Skeletal muscle cell (primary cell): Measurements from ENCODE around the gene ATP13A3.
"Not testable (repeated sequence)": the region's sequence is repeated elsewhere in the genome, so short reads cannot be mapped to it uniquely, and the experiment has no call there.

Experiments used
- DNase-seq: peaks from one replicate; pipeline ENCODE4 v3.0.0-alpha.2; 2010; ENCODE audit warnings: low read depth
- H3K4me3 ChIP-seq: 2 replicates; pipeline ENCODE4 v1.5.1; 2011; ENCODE audit warnings: low read depth, mild to moderate bottlenecking, control low read depth, low read length, moderate library complexity

Gene ATP13A3

DNA sequence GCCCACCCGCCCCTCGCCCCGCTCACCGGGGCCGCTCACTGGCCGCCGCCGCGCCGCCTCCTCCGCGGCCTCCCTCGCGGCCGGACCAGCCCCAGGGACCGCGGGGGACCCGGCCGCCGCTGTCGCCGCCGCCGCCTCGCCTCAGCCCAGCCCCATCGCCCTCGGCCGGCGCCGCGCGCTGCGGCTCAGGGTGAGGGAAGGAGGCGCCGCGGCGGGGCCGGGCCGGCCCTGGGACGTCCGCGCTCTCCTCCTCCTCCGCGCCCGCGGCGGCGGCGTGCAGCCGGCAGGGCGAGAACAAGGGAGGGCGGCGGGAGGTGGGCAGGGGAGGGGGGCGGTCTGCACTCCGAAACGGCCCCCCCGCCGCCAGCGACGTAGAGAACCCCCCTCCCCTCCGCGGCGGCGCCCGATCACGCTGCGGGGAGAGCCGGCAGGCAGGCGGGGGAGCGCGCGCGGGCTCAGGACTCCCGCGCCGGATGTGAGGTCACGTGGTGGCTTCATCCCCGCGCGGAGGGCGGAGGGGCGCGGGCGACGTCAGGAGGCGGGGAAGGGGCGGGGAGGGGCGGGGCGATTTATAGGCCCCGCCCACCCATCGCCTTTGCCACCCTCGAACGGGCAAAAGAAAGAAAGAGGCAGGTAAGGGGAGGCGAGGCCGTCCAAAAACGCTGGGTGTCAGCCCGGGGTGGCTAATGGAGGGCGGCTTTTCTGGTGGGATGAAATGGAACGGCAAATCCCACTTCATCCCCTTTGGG, at the start of gene ATP13A3:
Gene ATP13A3, minus strand, starts transcription at position 463 of the 749 bp plus-strand sequence. CDS start 24,812 bp downstream, outside the sequence.
- H3K4me3 ChIP-seq: peak within 1 kb of the TSS; percentile 76
- DNase-seq: peak; percentile 64

DNA sequence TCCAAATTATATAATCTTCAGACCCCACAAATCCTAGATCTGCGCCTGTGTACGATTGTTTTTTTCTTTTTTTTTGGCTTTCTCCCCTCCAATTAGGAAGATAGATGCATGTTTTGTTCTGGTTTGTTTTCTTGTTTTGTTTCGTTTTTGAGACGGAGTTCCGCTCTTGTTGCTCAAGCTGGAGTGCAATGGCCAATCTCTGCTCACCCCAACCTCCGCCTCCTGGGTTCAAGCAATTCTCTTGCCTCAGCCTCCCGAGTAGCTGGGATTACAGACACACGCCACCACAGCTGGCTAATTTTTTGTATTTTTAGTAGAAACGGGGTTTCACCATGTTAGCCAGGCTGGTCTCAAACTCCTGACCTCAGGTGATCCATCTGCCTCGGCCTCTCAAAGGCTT, 48.4 kb upstream of the ATP13A3 start:
- H3K4me3 ChIP-seq, DNase-seq: not testable (repeated sequence)

DNA sequence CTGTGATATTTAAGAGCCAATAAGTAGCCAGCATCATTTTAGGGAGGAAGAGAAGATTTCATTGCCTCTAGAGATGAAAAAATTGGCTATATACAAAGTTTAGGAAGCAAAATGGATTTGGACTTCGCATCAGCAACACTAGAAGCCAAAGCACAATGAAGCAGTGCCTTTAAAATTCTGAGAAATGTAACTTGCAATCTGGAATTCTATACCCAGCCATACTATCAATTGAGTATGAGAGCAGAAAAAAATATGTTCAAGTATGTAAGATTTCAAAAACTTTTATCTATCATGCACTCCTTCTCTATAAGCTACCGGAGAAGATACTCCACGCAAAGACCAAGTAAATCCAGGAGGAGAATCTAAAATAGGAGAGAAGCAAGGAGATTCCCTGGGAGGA, 47.4 kb upstream of the ATP13A3 start:
- no peak overlapping the region for H3K4me3 ChIP-seq
- DNase-seq: no peak

DNA sequence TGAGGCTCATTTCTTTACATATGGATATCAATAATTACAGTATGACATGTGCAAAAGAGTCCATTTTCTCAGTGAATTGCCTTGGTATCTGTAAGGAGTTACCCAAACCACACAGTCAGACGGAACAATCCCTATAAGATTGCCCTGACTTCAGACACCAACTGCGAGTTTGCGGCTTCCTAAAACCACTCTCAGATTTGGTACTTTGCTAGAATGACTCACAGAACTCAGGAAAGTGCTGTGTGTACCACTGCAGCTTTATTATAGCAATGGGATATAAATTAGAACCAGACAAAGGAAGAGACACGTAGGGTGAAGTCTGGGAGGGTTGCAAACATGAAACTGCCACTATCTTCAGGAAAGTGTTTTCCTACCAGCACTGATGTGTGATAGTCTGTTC, 45.8 kb upstream of the ATP13A3 start:
- no peak for DNase-seq
- H3K4me3 ChIP-seq: no peak overlapping the region

DNA sequence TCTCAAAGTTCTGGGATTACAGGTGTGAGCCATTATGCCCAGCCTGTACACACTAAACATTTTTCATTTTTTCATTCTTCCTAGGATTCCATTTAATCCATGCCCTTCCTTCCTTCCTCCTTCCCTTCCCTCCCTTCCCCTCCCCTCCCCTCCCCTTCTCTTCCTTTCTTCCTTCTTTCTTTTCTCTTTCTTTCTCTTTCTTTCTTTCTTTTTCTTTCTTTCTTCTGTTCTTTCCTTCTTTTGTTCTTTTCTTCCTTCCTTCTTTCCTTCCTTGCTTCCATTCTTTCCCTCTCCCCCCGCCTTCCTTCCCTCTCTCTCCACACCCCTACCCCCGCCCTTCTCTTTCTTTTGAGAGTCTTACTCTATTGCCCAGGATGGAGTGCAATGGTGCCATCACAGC, 40.9 kb upstream of the ATP13A3 start:
- no peak for DNase-seq
- no peak overlapping the region for H3K4me3 ChIP-seq

DNA sequence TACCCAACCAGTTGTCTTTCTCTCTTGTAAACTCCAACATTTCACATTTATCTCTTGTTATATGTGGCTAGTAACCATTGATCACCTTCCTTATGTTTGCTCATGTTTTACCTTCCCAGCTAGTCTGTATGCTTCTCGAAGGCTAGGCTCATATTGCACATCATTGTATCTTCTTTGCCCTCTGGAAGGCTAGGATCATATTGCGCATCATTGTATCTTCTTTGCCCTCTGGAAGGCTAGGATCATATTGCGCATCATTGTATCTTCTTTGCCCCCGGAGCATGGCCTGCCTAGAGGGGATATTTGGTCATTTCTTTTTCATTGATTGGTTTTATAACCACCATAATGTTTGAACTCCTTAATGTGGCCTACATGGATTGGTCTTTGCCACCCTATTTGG, 39.4 kb upstream of the ATP13A3 start:
- no peak overlapping the region for H3K4me3 ChIP-seq
- DNase-seq: no peak

DNA sequence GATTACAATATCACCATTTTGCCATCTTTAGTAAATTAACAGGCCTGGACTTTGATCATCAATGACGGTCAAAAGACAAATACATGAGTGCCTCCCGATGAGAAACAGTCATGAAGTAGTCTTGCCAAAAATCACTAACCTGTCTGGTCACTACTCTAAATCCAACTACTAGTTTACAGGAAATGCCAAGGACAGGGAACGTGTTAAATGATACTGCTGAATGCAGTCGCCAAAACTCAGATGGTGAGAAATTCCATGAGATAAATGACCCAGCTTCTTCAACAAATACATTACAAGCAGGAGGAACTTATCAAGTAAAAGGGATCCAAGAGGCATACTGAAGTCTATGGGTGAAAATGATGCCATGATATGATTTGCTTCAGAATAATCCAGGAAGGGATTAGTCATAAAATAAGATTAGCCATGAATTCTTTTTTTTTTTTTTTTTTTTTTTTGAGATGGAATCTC, 35.8 kb upstream of the ATP13A3 start:
- H3K4me3 ChIP-seq: no peak overlapping the region
- DNase-seq: peak; percentile 29

DNA sequence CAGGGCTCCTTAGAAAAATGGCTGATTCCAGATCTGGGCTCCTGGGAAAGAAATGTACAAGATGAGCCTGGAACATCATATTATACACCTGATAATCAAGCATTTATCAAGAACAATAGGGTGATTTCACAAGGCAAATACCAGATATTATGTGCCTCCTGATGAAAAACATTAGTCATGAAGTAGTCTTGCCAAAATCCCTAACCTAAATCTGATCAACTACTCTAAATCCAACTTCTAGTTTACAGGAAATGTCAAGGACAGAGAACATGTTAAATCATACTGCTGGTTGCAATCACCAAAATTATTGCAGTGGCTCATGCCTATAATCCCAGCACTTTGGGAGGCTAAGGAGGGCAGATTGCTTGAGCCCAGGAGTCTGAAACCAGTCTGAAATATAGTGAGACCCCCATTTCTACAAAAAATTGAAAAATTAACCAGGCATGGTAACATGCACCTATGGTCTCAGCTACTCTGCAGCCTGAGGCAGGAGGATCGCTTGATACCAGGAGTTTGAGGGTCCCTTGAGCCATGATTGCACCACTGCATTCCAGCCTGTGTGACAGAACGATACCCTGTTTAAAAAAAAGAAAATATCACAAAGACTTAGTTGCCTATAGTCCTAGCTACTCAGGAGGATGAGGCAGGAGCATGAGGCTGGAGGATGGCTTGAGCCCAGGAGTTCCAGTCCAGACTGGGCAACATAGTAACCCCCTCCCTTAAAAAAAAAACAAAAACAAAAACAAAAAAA, 34.9 kb upstream of the ATP13A3 start:
- DNase-seq: peak; percentile 81

DNA sequence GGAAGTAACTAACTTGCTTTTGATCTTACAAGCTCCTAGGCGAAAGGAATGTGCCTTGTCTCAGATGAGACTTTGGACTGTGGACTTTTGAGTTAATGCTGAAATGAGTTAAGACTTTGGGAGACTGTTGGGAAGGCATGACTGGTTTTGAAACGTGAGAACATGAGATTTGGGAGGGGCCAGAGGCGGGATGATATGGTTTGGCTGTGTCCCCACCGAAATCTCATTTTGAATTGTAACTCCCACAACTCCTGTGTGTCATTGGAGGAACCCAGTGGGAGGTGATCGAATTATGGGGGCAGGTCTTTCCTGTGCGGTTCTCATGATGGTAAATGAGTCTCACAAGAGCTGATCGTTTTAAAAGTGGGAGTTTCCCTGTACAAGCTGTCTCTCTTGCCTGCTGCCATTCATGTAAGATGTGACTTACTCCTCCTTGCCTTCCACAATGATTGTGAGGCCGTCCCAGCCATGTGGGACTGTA, 33.9 kb upstream of the ATP13A3 start:
- H3K4me3 ChIP-seq, DNase-seq: not testable (repeated sequence)

More for the DNA sequence above, 34.9 kb upstream of the ATP13A3 start:
- H3K4me3 ChIP-seq: no peak overlapping the region

DNA sequence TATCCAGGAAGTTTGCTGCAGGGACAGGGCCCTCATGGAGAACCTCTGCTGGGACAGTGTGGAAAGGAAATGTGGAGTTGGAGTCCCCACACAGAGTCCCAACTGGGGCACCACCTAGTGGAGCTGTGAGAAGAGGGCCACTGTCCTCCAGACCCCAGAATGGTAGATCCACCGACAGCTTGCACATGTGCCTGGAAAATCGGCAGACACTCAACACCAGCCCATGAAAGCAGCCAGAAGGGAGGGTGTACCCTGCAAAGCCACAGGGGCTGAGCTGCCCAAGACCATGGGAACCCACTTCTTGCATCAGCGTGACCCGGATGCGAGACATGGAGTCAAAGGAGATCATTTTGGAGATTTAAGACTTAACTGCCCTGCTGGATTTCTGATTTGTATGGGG, 33.4 kb upstream of the ATP13A3 start:
- H3K4me3 ChIP-seq, DNase-seq: not testable (repeated sequence)

DNA sequence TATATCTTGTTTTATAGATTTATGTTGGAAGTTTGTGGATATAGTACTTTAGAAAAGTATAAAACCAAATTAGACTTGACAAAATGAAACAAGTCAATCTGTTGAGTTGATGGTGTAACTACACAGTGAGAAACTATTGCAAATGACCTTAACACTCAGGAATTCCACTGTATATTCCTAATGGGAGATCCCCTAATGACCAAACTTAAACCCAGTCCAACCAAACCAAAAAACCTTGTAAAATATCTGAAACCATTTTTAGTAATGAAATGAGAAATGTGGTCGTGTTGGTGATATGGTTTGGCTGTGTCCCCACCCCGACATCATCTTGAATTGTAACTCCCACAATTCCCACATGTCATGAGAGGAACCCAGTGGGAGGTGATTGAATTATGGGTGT, 31.9 kb upstream of the ATP13A3 start:
- no peak overlapping the region for H3K4me3 ChIP-seq
- DNase-seq: no peak

DNA sequence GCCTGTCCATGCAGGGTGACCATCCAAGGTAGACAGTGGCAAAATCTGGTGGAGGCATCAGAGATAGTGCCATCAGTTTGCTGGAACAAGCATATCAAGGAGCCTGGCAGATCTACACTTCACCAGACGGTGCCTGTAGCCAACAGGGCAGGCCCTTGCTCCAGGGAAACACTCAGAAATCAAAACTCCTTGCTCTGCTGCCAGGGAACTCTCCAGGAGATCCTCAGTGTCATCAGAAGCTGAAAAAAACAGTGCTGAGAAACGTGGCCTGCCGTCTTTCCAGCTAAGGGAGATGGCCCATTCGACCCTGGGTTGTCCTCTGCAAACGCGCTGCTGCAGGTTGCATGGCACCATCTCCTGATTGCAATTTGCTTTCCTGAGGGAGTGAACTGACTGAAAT, 30.5 kb upstream of the ATP13A3 start:
- H3K4me3 ChIP-seq: no peak overlapping the region
- no peak for DNase-seq

DNA sequence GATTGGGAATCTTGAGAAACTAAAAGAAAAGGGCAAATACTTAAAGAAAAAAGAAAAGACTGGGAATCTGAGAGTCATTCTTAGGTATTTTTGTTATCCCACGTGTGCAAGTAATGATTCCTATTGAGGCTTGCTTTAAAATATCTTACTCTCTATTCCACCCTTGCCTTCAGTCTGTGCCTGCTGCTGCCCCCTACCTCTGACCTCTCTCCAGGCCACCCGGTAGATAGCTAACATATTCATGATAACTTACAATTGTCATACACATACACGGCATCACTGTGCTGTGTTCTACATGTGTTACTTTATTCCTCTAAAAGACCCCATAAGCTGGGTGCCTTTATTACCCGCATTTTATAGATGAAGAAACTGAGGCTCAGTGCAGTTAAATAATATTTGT, 27.8 kb upstream of the ATP13A3 start:
- no peak overlapping the region for H3K4me3 ChIP-seq
- DNase-seq: no peak

DNA sequence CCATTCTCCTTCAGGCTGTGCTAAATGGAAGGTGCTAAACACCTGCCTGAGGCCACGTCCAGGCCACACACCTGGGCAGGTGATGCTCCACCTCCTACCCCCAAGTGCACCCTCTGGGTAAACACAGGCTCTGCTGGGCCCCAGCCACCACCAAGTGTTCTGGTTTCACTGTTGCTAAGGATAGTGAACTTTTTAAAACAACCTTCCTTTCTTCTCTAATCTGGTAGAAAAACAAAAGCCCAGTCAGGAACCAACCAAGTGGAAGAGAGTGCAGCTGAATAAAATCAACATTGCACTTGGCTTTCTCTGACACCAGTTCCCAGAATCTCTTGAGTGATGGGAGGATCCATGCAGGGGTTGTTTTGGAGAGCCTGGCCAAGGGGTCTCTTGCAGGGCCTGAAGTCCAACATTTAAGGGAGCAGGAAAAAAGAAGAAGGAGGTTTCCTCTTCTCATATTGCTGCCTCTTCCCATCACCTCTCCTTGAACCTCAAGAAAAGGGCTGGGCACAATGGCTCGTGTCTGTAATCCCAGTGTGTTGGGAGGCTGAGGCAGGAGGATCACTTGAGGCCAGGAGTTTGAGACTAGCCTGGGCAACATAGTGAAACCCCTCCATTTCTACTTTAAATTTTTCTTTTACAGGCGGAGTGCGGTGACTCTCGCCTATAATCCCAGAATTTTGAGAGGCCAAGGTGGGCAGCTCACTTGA, 26.2 kb upstream of the ATP13A3 start:
- H3K4me3 ChIP-seq: no peak overlapping the region
- no peak for DNase-seq

DNA sequence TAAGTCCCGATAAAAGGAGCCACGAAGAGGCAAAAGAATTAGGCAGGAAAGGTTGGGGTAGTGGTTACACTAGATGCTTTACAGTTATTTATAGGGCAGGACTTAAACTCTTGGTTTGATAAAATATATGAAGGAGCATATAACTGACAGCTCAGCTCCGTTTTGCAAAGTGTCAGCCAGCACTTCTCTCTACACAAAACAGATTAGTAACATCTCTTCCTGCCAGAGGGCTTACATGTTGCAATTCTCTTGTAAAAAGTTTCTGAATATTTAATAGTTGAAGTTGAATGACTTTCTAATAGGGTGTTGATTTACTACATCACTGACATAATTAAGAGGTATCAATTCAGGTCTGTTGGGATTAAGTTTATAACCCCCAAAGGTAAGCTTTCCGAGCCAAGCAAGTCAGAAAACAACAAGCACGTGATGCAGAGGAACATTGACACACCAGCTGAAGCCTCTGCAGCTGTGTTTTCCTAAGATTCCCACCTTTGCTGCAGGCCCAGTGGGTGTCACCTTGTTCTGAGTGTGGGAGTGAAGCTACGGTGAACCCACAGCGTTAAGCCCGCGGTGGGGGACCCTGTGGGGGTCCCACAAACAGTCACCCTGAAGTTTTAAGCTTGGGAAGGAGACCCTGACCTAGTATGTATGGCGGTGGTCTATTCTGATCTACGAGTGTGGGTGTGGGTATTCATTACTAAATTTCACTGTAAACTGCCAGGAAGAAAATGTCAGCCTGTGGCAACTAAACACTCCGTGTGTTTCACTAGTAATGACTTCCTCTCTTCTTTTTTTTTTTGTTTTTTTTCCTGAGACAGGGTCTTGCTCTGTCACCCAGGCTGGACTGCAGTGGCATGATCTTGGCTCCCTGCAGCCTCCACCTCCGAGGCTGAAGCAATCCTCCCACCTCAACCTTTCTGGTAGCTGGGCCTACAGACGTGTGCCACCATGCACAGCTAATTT, 22.0 kb upstream of the ATP13A3 start:
- no peak for DNase-seq

DNA sequence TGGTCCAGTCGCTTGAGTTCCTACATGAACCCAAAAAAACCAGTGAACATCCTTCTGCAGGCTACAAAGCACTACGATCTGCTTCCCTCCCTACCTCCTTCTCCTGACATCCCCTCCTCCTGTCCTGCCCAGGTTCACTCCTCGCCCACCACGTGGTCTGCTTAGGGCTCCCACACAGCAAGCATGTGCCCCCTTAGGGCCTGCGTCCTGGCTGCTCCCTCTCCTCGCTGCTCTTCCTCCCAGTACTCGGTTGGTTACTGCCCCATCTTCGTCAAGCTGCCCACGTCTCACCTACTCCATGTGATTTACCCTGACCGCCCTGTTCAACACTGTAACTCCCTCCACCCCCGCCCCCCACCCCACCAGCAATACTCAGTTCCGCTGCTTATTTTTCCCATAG, 20.8 kb upstream of the ATP13A3 start:
- no peak for DNase-seq
- H3K4me3 ChIP-seq: no peak overlapping the region

More for the DNA sequence above, 22.0 kb upstream of the ATP13A3 start:
- no peak overlapping the region for H3K4me3 ChIP-seq

DNA sequence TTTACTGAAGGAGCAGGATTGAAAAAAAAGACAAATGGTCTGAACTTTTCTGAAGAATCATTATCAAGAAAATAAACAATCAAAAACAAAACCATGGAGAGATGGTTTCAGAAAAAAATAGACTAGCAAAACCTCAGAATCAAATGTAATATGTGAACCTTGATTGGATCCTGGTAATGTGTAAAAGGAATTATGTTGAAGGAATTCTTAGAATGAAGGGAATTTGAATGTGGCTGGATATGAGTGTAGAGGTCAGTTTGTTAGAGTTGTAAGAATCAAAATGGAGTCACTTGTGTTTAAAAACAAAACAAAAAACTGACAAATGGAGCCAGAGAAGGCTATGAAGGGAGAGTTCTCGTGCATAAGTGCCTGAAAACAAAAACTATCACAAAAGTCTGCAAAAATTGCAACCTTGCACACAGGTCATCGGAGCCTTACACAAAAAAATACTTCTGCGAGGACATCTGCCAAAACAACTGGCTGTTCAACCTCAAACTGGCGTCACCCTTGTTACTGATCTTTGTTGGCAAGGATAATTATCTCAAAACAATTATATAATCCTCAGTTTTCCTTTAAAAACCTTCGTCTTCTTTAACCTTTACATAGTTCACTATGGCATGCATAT, 19.1 kb upstream of the ATP13A3 start:
- no peak for DNase-seq
- H3K4me3 ChIP-seq: no peak overlapping the region

DNA sequence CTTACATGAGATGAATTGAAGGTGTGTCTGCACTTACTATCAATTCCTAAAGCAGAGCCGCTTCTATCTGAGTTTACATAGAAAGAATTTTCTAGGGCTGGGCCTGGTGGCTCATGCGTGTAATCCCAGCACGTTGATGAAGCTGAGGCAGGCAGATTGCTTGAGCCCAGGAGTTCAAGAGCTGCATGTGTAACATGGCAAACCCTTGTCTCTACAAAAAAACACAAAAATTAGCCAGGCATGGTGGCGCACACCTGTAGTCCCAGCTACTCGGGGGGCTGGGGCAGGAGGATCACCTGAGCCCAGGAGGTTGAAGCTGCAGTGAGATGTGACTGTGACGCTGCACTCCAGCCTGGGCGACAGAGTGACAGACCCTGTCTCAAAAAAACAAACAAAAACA, 18.1 kb upstream of the ATP13A3 start:
- DNase-seq: no peak
- no peak overlapping the region for H3K4me3 ChIP-seq

DNA sequence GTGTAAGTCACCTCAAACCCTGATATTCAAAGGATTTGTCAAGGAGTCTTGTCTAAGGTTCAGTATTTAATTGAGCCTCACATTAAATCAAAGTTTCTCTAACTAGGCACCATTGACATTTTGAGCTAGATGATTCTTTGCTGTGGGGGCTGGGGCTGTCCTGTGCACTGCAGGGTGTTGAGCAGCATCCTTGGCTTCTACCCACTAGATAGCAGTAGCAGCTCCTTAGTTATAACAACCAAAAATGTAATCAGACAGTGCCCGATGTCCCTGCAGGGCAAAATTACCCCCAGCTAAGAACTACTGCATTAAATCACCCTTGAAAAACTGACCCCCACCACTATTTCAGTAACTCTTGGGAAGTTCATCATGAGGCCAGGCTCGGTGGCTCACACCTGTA, 17.3 kb upstream of the ATP13A3 start:
- H3K4me3 ChIP-seq: no peak overlapping the region
- no peak for DNase-seq
